Measurements from ENCODE around the gene SRSF3.
"Not testable (repeated sequence)": the region's sequence is repeated elsewhere in the genome, so short reads cannot be mapped to it uniquely, and the experiment has no call there.

Gene SRSF3

DNA sequence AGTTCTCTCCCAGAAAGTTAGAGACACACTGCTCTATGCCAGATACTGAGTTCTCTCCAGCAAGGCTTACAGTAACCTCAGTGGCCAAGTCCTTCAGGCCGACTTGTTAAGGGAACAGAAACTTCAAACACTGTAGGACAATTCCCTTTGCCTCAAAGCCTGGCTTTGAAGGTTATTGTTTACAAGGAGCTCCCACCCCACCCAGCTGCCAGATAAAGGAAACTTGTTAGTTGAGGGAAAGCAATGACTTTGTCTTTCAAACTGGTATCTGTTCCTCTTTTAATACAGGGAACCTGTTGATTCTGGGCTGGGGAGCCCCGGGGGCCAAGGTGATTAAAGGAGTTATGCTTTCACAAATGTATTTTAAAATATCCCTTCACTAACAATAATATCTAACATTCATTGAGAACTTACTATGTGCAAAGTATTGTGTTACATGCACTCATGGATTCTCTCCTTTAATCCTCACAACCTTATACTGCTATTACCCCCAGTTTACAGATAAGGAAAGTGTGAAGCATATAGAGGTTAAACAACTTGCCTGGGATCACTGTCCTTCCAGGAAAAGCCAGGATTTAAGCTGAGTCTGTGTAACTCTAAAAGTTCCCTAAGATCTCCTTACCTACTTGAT lies 56.8 kb downstream of the SRSF3 start:
- no peak for DNase-seq

DNA sequence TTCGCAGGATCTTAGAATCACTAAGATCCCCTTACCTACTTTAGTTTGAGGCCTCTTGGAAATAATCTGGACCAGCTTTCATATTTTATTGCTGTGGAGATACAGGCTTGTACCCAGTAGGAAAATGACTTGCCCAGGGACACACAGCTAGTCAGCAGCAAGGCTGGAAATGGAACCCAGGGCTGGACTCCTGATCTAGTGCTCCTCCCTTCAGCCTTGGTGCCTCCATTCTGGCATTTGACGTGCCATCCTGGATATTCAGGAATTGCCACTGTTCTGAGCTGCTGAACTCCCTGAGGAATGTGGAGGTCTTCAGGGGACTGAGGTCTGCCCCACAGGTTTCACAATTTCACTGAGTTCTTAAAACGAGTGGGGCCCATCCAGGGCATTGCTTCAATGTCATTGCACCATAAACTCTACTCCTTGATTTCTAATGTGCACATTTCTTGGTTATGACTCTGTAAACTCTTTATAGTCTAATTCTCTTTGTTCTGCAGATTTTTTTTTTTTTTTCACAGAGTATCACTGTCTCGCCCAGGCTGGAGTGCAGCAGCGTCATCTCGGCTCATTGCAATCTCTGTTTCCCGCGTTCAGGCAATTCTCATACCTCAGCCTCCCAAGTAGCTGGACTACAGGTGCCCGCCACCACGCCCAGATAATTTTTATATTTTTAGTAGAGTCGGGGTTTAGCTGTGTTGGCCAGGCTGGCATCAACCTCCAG lies 57.7 kb downstream of the SRSF3 start:
- DNase-seq, result no peak

GRCh38 chr6:36654469-36654868 lies 60.3 kb downstream of the SRSF3 start:
- DNase-seq, result not testable (repeated sequence)
